Liver (tissue), 9 donors: ENCODE measurements around the gene PRSS8. TPM values are rescaled to one million over a fixed set of nuclear protein-coding genes. Genes with fewer than 3 reads are reported as not detected.
A peak's percentile ranks its signal among the peaks of the same experiment; 100 is the strongest.

Source experiments
- DNase-seq: peaks from one replicate; pipeline ENCODE4 v3.0.0-alpha.2; 2017; ENCODE audit warnings: low spot score
- H3K27ac ChIP-seq, 2 donors: one replicate each; pipeline ENCODE4 v1.7.0; 2013; ENCODE audit warnings: inconsistent platforms in 2 of 2, low read length in 2 of 2, control low read depth in 1 of 2, low read depth in 1 of 2, mild to moderate bottlenecking in 1 of 2
- H3K27me3 ChIP-seq, 4 donors: one replicate each; pipeline versions ENCODE4 v1.6.1 to v1.7.0; 2013; ENCODE audit warnings: low read length in 3 of 4, inconsistent platforms in 1 of 4, mild to moderate bottlenecking in 1 of 4, moderate library complexity in 1 of 4; ENCODE audit not compliant: control insufficient read depth in 4 of 4, insufficient read depth in 4 of 4
- H3K36me3 ChIP-seq, 4 donors: one replicate each; pipeline versions ENCODE4 v1.6.1 to v1.7.0; 2013; ENCODE audit warnings: low read length in 3 of 4, mild to moderate bottlenecking in 3 of 4, low read depth in 1 of 4, moderate library complexity in 1 of 4; ENCODE audit not compliant: control insufficient read depth in 4 of 4, insufficient read depth in 3 of 4
- H3K4me1 ChIP-seq, 4 donors: one replicate each; pipeline versions ENCODE4 v1.6.1 to v1.7.0; 2013; ENCODE audit warnings: low read length in 3 of 4, mild to moderate bottlenecking in 3 of 4, moderate library complexity in 1 of 4; ENCODE audit not compliant: control insufficient read depth in 4 of 4, insufficient read depth in 4 of 4
- H3K4me3 ChIP-seq, 3 donors: one replicate each; pipeline versions ENCODE4 v1.6.1 to v1.7.0; 2013; ENCODE audit warnings: low read length in 3 of 3, control low read depth in 1 of 3, low read depth in 1 of 3, mild to moderate bottlenecking in 1 of 3
- H3K9ac ChIP-seq, 2 donors: one replicate each; pipeline ENCODE4 v1.7.0; 2013; ENCODE audit warnings: low read length in 2 of 2, mild to moderate bottlenecking in 2 of 2, moderate library complexity in 2 of 2, control low read depth in 1 of 2, low read depth in 1 of 2
- H3K9me3 ChIP-seq, 4 donors: one replicate each; pipeline versions ENCODE4 v1.6.1 to v1.7.0; 2013; ENCODE audit warnings: low read length in 3 of 4; ENCODE audit not compliant: control insufficient read depth in 4 of 4
- EGR1 ChIP-seq, 2 donors: IDR thresholded peaks; 2 replicates each; pipeline ENCODE4 v1.6.1; 2016 to 2018; ENCODE audit warnings: antibody characterized with exemption in 2 of 2, low read depth in 2 of 2
- FOXA2 ChIP-seq: IDR thresholded peaks from 2 replicates; pipeline ENCODE4 v1.6.1; 2016; ENCODE audit warnings: antibody characterized with exemption
- GABPA ChIP-seq, 2 donors: IDR thresholded peaks in 1 of 2; conservative IDR thresholded peaks in 1 of 2; 2 replicates each; pipeline ENCODE4 v1.6.1; 2016; ENCODE audit warnings: antibody characterized with exemption in 2 of 2, mild to moderate bottlenecking in 1 of 2, moderate library complexity in 1 of 2
- HNF4A ChIP-seq, 2 donors: conservative IDR thresholded peaks; 2 replicates each; pipeline ENCODE4 v1.6.1; 2016; ENCODE audit warnings: antibody characterized with exemption in 2 of 2, mild to moderate bottlenecking in 2 of 2
- HNF4G ChIP-seq: IDR thresholded peaks from 2 replicates; pipeline ENCODE4 v1.6.1; 2016; ENCODE audit warnings: antibody characterized with exemption
- JUND ChIP-seq, 2 donors: IDR thresholded peaks; 2 replicates each; pipeline ENCODE4 v1.6.1; 2016; ENCODE audit warnings: antibody characterized with exemption in 2 of 2
- NR2F2 ChIP-seq: IDR thresholded peaks from 2 replicates; pipeline ENCODE4 v1.6.1; 2016; ENCODE audit warnings: antibody characterized with exemption
- RAD21 ChIP-seq, 2 donors: IDR thresholded peaks; 2 replicates each; pipeline ENCODE4 v1.6.1; 2016; ENCODE audit warnings: antibody characterized with exemption in 2 of 2, mild to moderate bottlenecking in 2 of 2
- RXRA ChIP-seq, 2 donors: IDR thresholded peaks; 2 replicates each; pipeline ENCODE4 v1.6.1; 2017 to 2018; ENCODE audit warnings: antibody characterized with exemption in 2 of 2, mild to moderate bottlenecking in 1 of 2
- SP1 ChIP-seq: IDR thresholded peaks from 2 replicates; pipeline ENCODE4 v1.6.1; 2018; ENCODE audit warnings: antibody characterized with exemption, mild to moderate bottlenecking
- TAF1 ChIP-seq: conservative IDR thresholded peaks from 2 replicates; pipeline ENCODE4 v1.6.1; 2016; ENCODE audit warnings: antibody characterized with exemption, mild to moderate bottlenecking
- YY1 ChIP-seq: IDR thresholded peaks from 2 replicates; pipeline ENCODE4 v1.6.1; 2016; ENCODE audit warnings: antibody characterized with exemption, mild to moderate bottlenecking
- ZBTB33 ChIP-seq: IDR thresholded peaks from 2 replicates; pipeline ENCODE4 v1.6.1; 2016; ENCODE audit warnings: antibody characterized with exemption
- WGBS: extraction: QIAGEN DNeasy Blood & Tissue Kit; methylation state at CpG from one replicate; pipeline ENCODE4 v1.1.7; 2013; 5-methylcytosine and 5-hydroxymethylcytosine counted together
- polyA plus RNA-seq, 2 donors: library from polyadenylated mRNA; stranded (reverse) in 1 of 2; unstranded in 1 of 2; fragments of 200-250 nt in 1 of 2; fragments of >200 nt in 1 of 2; fragmentation: Nextera tagmentation in 1 of 2; extraction: Ambion mirVana in 1 of 2; gene quantifications; one replicate each; pipeline versions ENCODE4 v1.2.1 to v1.2.3, GENCODE V29; 2013 to 2015
- total RNA-seq, 2 donors: library from RNA; depleted of rRNA; stranded (reverse); fragments of >200 nt; gene quantifications; one replicate each; pipeline ENCODE4 v1.2.3, GENCODE V29; 2014
- TF ChIP-seq, protein P1 (sequence below): IDR thresholded peaks from 2 replicates; pipeline ENCODE4 v1.6.1; 2016; ENCODE audit warnings: antibody characterized with exemption
- TF ChIP-seq, protein P2 (sequence below): fragments of 150-350 bp; IDR thresholded peaks from 2 replicates; pipeline ENCODE4 v1.5.1; 2017; ENCODE audit warnings: improper control_type of control experiment, low read depth, low read length; ENCODE audit not compliant: missing input control
- TF ChIP-seq, protein P3 (sequence below): IDR thresholded peaks from 2 replicates; pipeline ENCODE4 v1.6.1; 2016; ENCODE audit warnings: antibody characterized with exemption, mild to moderate bottlenecking
- TF ChIP-seq, protein P4 (sequence below): IDR thresholded peaks from 2 replicates; pipeline ENCODE4 v1.6.1; 2016; ENCODE audit warnings: antibody characterized with exemption
- donor health status: healthy.
- donor health status: healthy.
- donor health status: healthy.
- donor health status: healthy.
- donor health status: healthy.

PRSS8 gene
- total and polyA plus RNA-seq, 4 donors: 1.1 to 50.1 (median 8.4) TPM

DNA sequence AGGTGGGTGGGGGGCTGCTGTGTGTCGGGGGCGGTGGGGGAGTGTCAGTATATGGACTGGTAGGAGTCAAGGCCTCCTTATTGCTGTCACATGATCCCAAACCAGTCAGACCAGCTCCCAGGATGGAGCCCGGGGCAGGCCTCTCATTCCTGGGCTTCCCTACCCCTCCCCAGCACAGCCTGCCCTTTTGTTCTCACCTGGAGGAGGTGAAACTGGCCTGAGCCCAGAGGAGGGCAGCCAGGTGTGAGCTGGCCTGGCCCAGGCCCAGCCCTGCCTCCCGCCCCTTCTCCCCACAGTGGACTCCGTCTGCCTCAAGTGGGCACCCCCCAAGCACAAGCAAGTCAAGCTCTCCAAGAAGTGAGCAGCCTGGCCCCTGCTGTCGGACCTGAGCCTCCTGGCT lies 4.6 kb downstream of the PRSS8 start:
- Histone ChIP-seq H3K27ac (peak overlapping the region; percentile 40 to 44), H3K4me1 (peaks cover 0 to 16% (median 5%) of the 10 kb centered on the region in 4 donors), H3K27me3 (no peaks in the 10 kb centered on the region), H3K4me3 (no peak overlapping the region), H3K36me3 (peaks cover 8 to 40% (median 13%) of the 10 kb centered on the region in 4 donors), H3K9me3 (no peaks in the 10 kb centered on the region), H3K9ac (no peak overlapping the region)
- TF ChIP-seq GABPA (IDR thresholded peaks at IDR 0.05 in 1 of 2, conservative IDR thresholded peaks at IDR 0.05 in 1 of 2) (no peak), SP1 (no peak), YY1 (no peak), TAF1 (no peak), HNF4A (conservative IDR thresholded peaks at IDR 0.05) (no peak), ZBTB33 (no peak), FOXA2 (no peak), RAD21 (IDR thresholded peaks at IDR 0.05) (no peak), RXRA (IDR thresholded peaks at IDR 0.05) (no peak), JUND (IDR thresholded peaks at IDR 0.05) (no peak), EGR1 (IDR thresholded peaks at IDR 0.05; ENCODE audit: low read depth in 2 of 2) (no peak), HNF4G (no peak), NR2F2 (no peak)
- TF ChIP-seq, protein P1, sequence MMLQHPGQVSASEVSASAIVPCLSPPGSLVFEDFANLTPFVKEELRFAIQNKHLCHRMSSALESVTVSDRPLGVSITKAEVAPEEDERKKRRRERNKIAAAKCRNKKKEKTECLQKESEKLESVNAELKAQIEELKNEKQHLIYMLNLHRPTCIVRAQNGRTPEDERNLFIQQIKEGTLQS: no peak
- TF ChIP-seq, protein P2, sequence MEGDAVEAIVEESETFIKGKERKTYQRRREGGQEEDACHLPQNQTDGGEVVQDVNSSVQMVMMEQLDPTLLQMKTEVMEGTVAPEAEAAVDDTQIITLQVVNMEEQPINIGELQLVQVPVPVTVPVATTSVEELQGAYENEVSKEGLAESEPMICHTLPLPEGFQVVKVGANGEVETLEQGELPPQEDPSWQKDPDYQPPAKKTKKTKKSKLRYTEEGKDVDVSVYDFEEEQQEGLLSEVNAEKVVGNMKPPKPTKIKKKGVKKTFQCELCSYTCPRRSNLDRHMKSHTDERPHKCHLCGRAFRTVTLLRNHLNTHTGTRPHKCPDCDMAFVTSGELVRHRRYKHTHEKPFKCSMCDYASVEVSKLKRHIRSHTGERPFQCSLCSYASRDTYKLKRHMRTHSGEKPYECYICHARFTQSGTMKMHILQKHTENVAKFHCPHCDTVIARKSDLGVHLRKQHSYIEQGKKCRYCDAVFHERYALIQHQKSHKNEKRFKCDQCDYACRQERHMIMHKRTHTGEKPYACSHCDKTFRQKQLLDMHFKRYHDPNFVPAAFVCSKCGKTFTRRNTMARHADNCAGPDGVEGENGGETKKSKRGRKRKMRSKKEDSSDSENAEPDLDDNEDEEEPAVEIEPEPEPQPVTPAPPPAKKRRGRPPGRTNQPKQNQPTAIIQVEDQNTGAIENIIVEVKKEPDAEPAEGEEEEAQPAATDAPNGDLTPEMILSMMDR: no peak
- TF ChIP-seq, protein P3, sequence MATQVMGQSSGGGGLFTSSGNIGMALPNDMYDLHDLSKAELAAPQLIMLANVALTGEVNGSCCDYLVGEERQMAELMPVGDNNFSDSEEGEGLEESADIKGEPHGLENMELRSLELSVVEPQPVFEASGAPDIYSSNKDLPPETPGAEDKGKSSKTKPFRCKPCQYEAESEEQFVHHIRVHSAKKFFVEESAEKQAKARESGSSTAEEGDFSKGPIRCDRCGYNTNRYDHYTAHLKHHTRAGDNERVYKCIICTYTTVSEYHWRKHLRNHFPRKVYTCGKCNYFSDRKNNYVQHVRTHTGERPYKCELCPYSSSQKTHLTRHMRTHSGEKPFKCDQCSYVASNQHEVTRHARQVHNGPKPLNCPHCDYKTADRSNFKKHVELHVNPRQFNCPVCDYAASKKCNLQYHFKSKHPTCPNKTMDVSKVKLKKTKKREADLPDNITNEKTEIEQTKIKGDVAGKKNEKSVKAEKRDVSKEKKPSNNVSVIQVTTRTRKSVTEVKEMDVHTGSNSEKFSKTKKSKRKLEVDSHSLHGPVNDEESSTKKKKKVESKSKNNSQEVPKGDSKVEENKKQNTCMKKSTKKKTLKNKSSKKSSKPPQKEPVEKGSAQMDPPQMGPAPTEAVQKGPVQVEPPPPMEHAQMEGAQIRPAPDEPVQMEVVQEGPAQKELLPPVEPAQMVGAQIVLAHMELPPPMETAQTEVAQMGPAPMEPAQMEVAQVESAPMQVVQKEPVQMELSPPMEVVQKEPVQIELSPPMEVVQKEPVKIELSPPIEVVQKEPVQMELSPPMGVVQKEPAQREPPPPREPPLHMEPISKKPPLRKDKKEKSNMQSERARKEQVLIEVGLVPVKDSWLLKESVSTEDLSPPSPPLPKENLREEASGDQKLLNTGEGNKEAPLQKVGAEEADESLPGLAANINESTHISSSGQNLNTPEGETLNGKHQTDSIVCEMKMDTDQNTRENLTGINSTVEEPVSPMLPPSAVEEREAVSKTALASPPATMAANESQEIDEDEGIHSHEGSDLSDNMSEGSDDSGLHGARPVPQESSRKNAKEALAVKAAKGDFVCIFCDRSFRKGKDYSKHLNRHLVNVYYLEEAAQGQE: no peak
- TF ChIP-seq, protein P4, sequence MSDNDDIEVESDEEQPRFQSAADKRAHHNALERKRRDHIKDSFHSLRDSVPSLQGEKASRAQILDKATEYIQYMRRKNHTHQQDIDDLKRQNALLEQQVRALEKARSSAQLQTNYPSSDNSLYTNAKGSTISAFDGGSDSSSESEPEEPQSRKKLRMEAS: no peak
- WGBS: 77% methylated on average over 6 of the region's 6 CpGs
- no peak for DNase-seq
